Astrocyte (in vitro differentiated cells and primary cell): ENCODE data around the gene AP3S1. TPM values are rescaled to one million over a fixed set of nuclear protein-coding genes. Genes with fewer than 3 reads are reported as not detected.

ENCODE experiments used
- DNase-seq: peaks from one replicate; pipeline ENCODE4 v3.0.0-alpha.2; 2010; ENCODE audit warnings: low read depth
- FAIRE-seq: peaks from 2 replicates; lab custom pipeline; 2011; peaks lifted over from hg19 to GRCh38; lab: Jason Lieb, UNC
- H2AFZ ChIP-seq: 2 replicates; pipeline ENCODE4 v1.6.0; 2012; ENCODE audit warnings: low read depth, low read length, inconsistent platforms
- H3K27ac ChIP-seq: 2 replicates; pipeline ENCODE4 v1.5.1; 2011; ENCODE audit warnings: low read depth, low read length, inconsistent platforms
- H3K27me3 ChIP-seq: 2 replicates; pipeline ENCODE4 v1.6.0; 2011; ENCODE audit warnings: low read length, inconsistent platforms; ENCODE audit not compliant: insufficient read depth
- H3K36me3 ChIP-seq: 2 replicates; pipeline ENCODE4 v1.5.1; 2011; ENCODE audit warnings: low read length, inconsistent platforms; ENCODE audit not compliant: insufficient read depth
- H3K4me1 ChIP-seq: 2 replicates; pipeline ENCODE4 v1.5.1; 2011; ENCODE audit warnings: low read length, inconsistent platforms; ENCODE audit not compliant: insufficient read depth
- H3K4me2 ChIP-seq: 2 replicates; pipeline ENCODE4 v1.6.0; 2012; ENCODE audit warnings: low read length, inconsistent platforms
- H3K4me3 ChIP-seq: 2 replicates; pipeline ENCODE4 v1.5.1; 2011; ENCODE audit warnings: low read depth, mild to moderate bottlenecking, low read length, inconsistent platforms; ENCODE audit not compliant: insufficient read depth
- H3K79me2 ChIP-seq: 2 replicates; pipeline ENCODE4 v1.6.0; 2012; ENCODE audit warnings: mild to moderate bottlenecking, low read length, inconsistent platforms; ENCODE audit not compliant: insufficient read depth
- H3K9ac ChIP-seq: 2 replicates; pipeline ENCODE4 v1.6.0; 2012; ENCODE audit warnings: mild to moderate bottlenecking, low read length, inconsistent platforms
- H3K9me3 ChIP-seq: 2 replicates; pipeline ENCODE4 v1.5.1; 2012; ENCODE audit warnings: low read depth, mild to moderate bottlenecking, low read length, inconsistent platforms; ENCODE audit not compliant: insufficient read depth
- H4K20me1 ChIP-seq: 2 replicates; pipeline ENCODE4 v1.6.0; 2012; ENCODE audit warnings: low read length, inconsistent platforms; ENCODE audit not compliant: insufficient read depth
- H3K27ac Mint-ChIP-seq: one replicate; pipeline ENCODE4 v1.8.0; 2021; ENCODE audit warnings: mild to moderate bottlenecking, mixed read lengths; ENCODE audit not compliant: unreplicated experiment
- H3K27me3 Mint-ChIP-seq: one replicate; pipeline ENCODE4 v1.8.0; 2021; ENCODE audit warnings: low read depth, mixed read lengths; ENCODE audit not compliant: unreplicated experiment
- H3K36me3 Mint-ChIP-seq: one replicate; pipeline ENCODE4 v1.8.0; 2021; ENCODE audit warnings: low read depth, mixed read lengths; ENCODE audit not compliant: unreplicated experiment
- H3K4me1 Mint-ChIP-seq: one replicate; pipeline ENCODE4 v1.8.0; 2021; ENCODE audit warnings: low read depth, mixed read lengths; ENCODE audit not compliant: unreplicated experiment
- H3K4me3 Mint-ChIP-seq: one replicate; pipeline ENCODE4 v1.8.0; 2021; ENCODE audit warnings: mild to moderate bottlenecking, moderate library complexity, mixed read lengths; ENCODE audit not compliant: unreplicated experiment
- H3K9me3 Mint-ChIP-seq: one replicate; pipeline ENCODE4 v1.8.0; 2021; ENCODE audit warnings: mild to moderate bottlenecking, mixed read lengths; ENCODE audit not compliant: unreplicated experiment
- CTCF ChIP-seq: IDR thresholded peaks from 2 replicates; pipeline ENCODE4 v1.5.1; 2011; ENCODE audit warnings: low read depth, mild to moderate bottlenecking, inconsistent platforms, low read length, moderate library complexity; ENCODE audit not compliant: insufficient read depth
- EZH2 ChIP-seq: IDR thresholded peaks from 2 replicates; pipeline ENCODE4 v1.6.1; 2012; ENCODE audit warnings: mild to moderate bottlenecking, low read length, inconsistent platforms; ENCODE audit not compliant: insufficient read depth
- total RNA-seq: library from RNA; stranded (reverse); gene quantifications from 2 replicates; pipeline ENCODE4 v1.2.1, GENCODE V29; 2021

The AP3S1 gene
- total RNA-seq, 1 donor from 2014 or later = 108 TPM

- Mint-ChIP-seq H3K4me3 (peak overlapping the region; percentile 94), H3K27me3 (no peaks in the 10 kb centered on the region), H3K36me3 (no peaks in the 10 kb centered on the region), H3K4me1 (peaks cover 19% of the 10 kb centered on the region), H3K27ac (no peak overlapping the region), H3K9me3 (no peaks in the 10 kb centered on the region)
- no peak overlapping the region for H3K27ac ChIP-seq
- FAIRE-seq (no peak), DNase-seq (no peak)
- H3K4me2 ChIP-seq = peak overlapping the region; percentile 88
- H3K27me3 ChIP-seq = no peaks in the 10 kb centered on the region
- peak overlapping the region; percentile 91 for H3K9ac ChIP-seq
- H2AFZ ChIP-seq = no peak overlapping the region
- peaks cover 55% of the 10 kb centered on the region for H4K20me1 ChIP-seq
- no peaks in the 10 kb centered on the region for H3K9me3 ChIP-seq
- TF ChIP-seq EZH2 = no peak
- no peak for TF ChIP-seq CTCF
- peaks cover 95% of the 10 kb centered on the region for H3K79me2 ChIP-seq
- no peaks in the 10 kb centered on the region for H3K4me1 ChIP-seq
- peak overlapping the region; percentile 92 for H3K4me3 ChIP-seq
- no peaks in the 10 kb centered on the region for H3K36me3 ChIP-seq
Measured at GRCh38 chr5:115843444-115844130, 1.9 kb downstream of the AP3S1 start.

- no peaks in the 10 kb centered on the region for H3K36me3 ChIP-seq
- Mint-ChIP-seq H3K4me3 (peak overlapping the region; percentile 94), H3K36me3 (no peaks in the 10 kb centered on the region), H3K27me3 (no peaks in the 10 kb centered on the region), H3K27ac (peak overlapping the region; percentile 4), H3K4me1 (peaks cover 15% of the 10 kb centered on the region), H3K9me3 (no peaks in the 10 kb centered on the region)
- no peaks in the 10 kb centered on the region for H3K4me1 ChIP-seq
- H4K20me1 ChIP-seq = peaks cover 55% of the 10 kb centered on the region
- DNase-seq = no peak
- no peak overlapping the region for H3K27ac ChIP-seq
- no peaks in the 10 kb centered on the region for H3K9me3 ChIP-seq
- H3K4me2 ChIP-seq = peak overlapping the region; percentile 88
- H3K79me2 ChIP-seq = peaks cover 95% of the 10 kb centered on the region
- no peak overlapping the region for H2AFZ ChIP-seq
- no peak for FAIRE-seq
- peak overlapping the region; percentile 6 for H3K9ac ChIP-seq
- TF ChIP-seq EZH2 (no peak), CTCF (no peak)
- no peak overlapping the region for H3K4me3 ChIP-seq
- no peaks in the 10 kb centered on the region for H3K27me3 ChIP-seq
Measured at GRCh38 chr5:115844321-115844817, 2.6 kb downstream of the AP3S1 start.

GRCh38 chr5:115847290-115847689 is 5.6 kb downstream of the AP3S1 start:
- Histone ChIP-seq H2AFZ (no peak overlapping the region), H3K4me3 (no peak overlapping the region), H3K27me3 (no peaks in the 10 kb centered on the region), H3K4me2 (no peak overlapping the region), H3K9me3 (no peaks in the 10 kb centered on the region), H3K79me2 (peaks cover 100% of the 10 kb centered on the region), H3K9ac (no peak overlapping the region), H4K20me1 (peaks cover 67% of the 10 kb centered on the region), H3K36me3 (no peaks in the 10 kb centered on the region), H3K4me1 (no peaks in the 10 kb centered on the region), H3K27ac (no peak overlapping the region)
- TF ChIP-seq EZH2 (no peak), CTCF (no peak)
- H3K27me3 Mint-ChIP-seq = no peaks in the 10 kb centered on the region
- peaks cover 23% of the 10 kb centered on the region for H3K4me1 Mint-ChIP-seq
- H3K36me3 Mint-ChIP-seq = no peaks in the 10 kb centered on the region
- FAIRE-seq = no peak
- H3K4me3 Mint-ChIP-seq = no peak overlapping the region
- H3K9me3 Mint-ChIP-seq = no peaks in the 10 kb centered on the region
- no peak overlapping the region for H3K27ac Mint-ChIP-seq
- DNase-seq = no peak
